H9 (cell line): Measurements from ENCODE around the gene COX6B2. TPM values are rescaled to one million over a fixed set of nuclear protein-coding genes. Genes with fewer than 3 reads are reported as not detected.
A peak's percentile ranks its signal among the peaks of the same experiment; 100 is the strongest.

ENCODE experiments used
- DNase-seq: peaks from one replicate; pipeline ENCODE4 v3.0.0-alpha.2; 2017
- H2AFZ ChIP-seq: one replicate; pipeline ENCODE4 v1.6.1; 2013; ENCODE audit warnings: mild to moderate bottlenecking, low read length, control low read depth, moderate library complexity
- H2AK5ac ChIP-seq: 2 replicates; pipeline ENCODE4 v1.6.1; 2013; ENCODE audit warnings: low read length, control low read depth, mixed read lengths; ENCODE audit not compliant: insufficient read length
- H2BK120ac ChIP-seq: one replicate; pipeline ENCODE4 v1.6.1; 2013; ENCODE audit warnings: low read depth, mild to moderate bottlenecking, low read length, control low read depth, inconsistent platforms; ENCODE audit not compliant: poor library complexity, severe bottlenecking
- H2BK12ac ChIP-seq: 2 replicates; pipeline ENCODE4 v1.6.1; 2013; ENCODE audit warnings: low read length, control low read depth, mixed read lengths, low read depth; ENCODE audit not compliant: insufficient read length
- H2BK15ac ChIP-seq: 2 replicates; pipeline ENCODE4 v1.6.1; 2013; ENCODE audit warnings: low read depth, low read length, control low read depth
- H2BK20ac ChIP-seq: one replicate; pipeline ENCODE4 v1.6.1; 2013; ENCODE audit warnings: low read depth, mild to moderate bottlenecking, low read length, control low read depth, inconsistent platforms; ENCODE audit not compliant: poor library complexity, severe bottlenecking
- H2BK5ac ChIP-seq: 2 replicates; pipeline ENCODE4 v1.6.1; 2013; ENCODE audit warnings: low read length, control low read depth, mixed read lengths; ENCODE audit not compliant: insufficient read length
- H3K14ac ChIP-seq: 2 replicates; pipeline ENCODE4 v1.6.1; 2013; ENCODE audit warnings: low read length, control low read depth; ENCODE audit not compliant: insufficient read depth
- H3K18ac ChIP-seq: 2 replicates; pipeline ENCODE4 v1.6.1; 2013; ENCODE audit warnings: low read depth, mild to moderate bottlenecking, mixed read lengths, low read length, control low read depth; ENCODE audit not compliant: insufficient read length
- H3K23ac ChIP-seq: 2 replicates; pipeline ENCODE4 v1.6.1; 2013; ENCODE audit warnings: low read length, control low read depth, mixed read lengths, low read depth; ENCODE audit not compliant: insufficient read length
- H3K23me2 ChIP-seq: 2 replicates; pipeline ENCODE4 v1.6.1; 2013; ENCODE audit warnings: low read depth, mild to moderate bottlenecking, mixed read lengths, low read length, control low read depth; ENCODE audit not compliant: insufficient read length, poor library complexity, severe bottlenecking
- H3K27ac ChIP-seq: 2 replicates; pipeline ENCODE4 v1.5.1; 2013; ENCODE audit warnings: low read length, control low read depth, mixed read lengths, low read depth; ENCODE audit not compliant: insufficient read length
- H3K27me3 ChIP-seq: 2 replicates; pipeline ENCODE4 v1.6.1; 2013; ENCODE audit warnings: low read length, control low read depth, inconsistent platforms; ENCODE audit not compliant: insufficient read depth
- H3K4ac ChIP-seq: 2 replicates; pipeline ENCODE4 v1.6.1; 2013; ENCODE audit warnings: low read depth, mild to moderate bottlenecking, control low read depth, inconsistent platforms, low read length, moderate library complexity
- H3K4me1 ChIP-seq: 2 replicates; pipeline ENCODE4 v1.6.1; 2013; ENCODE audit warnings: low read length, control low read depth, inconsistent platforms; ENCODE audit not compliant: insufficient read depth
- H3K4me2 ChIP-seq: 2 replicates; pipeline ENCODE4 v1.6.1; 2013; ENCODE audit warnings: low read length, control low read depth, mixed read lengths; ENCODE audit not compliant: insufficient read length, insufficient read depth
- H3K56ac ChIP-seq: 2 replicates; pipeline ENCODE4 v1.6.1; 2013; ENCODE audit warnings: low read depth, mild to moderate bottlenecking, mixed read lengths, low read length, control low read depth; ENCODE audit not compliant: insufficient read length
- H3K79me1 ChIP-seq: 2 replicates; pipeline ENCODE4 v1.6.1; 2013; ENCODE audit warnings: low read depth, mild to moderate bottlenecking, moderate library complexity, low read length, control low read depth, inconsistent platforms; ENCODE audit not compliant: insufficient read depth, poor library complexity, severe bottlenecking
- H3K79me2 ChIP-seq: 2 replicates; pipeline ENCODE4 v1.6.1; 2013; ENCODE audit warnings: low read length, control low read depth, inconsistent platforms; ENCODE audit not compliant: insufficient read depth
- H3K9ac ChIP-seq: 2 replicates; pipeline ENCODE4 v1.6.1; 2013; ENCODE audit warnings: low read length, control low read depth, mixed read lengths; ENCODE audit not compliant: insufficient read length; ENCODE audit errors: extremely low read depth
- H3K9me3 ChIP-seq: one replicate; pipeline ENCODE4 v1.6.1; 2013; ENCODE audit warnings: low read depth, low read length, inconsistent platforms; ENCODE audit not compliant: control insufficient read depth
- H3T11ph ChIP-seq: one replicate; pipeline ENCODE4 v1.6.1; 2013; ENCODE audit warnings: mild to moderate bottlenecking, low read length, control low read depth, inconsistent platforms
- H4K20me1 ChIP-seq: one replicate; pipeline ENCODE4 v1.6.1; 2013; ENCODE audit not compliant: control insufficient read depth, insufficient read length, insufficient read depth
- H4K5ac ChIP-seq: 2 replicates; pipeline ENCODE4 v1.6.1; 2013; ENCODE audit warnings: low read depth, mild to moderate bottlenecking, mixed read lengths, low read length, control low read depth; ENCODE audit not compliant: insufficient read length
- H4K8ac ChIP-seq: replicated peaks from 2 replicates; pipeline ENCODE4 v1.6.1; 2013; ENCODE audit warnings: low read length, control low read depth, mixed read lengths, low read depth; ENCODE audit not compliant: insufficient read length
- H4K91ac ChIP-seq: 2 replicates; pipeline ENCODE4 v1.6.1; 2013; ENCODE audit warnings: low read depth, mild to moderate bottlenecking, moderate library complexity, mixed read lengths, low read length, control low read depth; ENCODE audit not compliant: insufficient read length
- H3K27ac Mint-ChIP-seq, 3 experiments: 2 replicates in 2 of 3; 3 replicates in 1 of 3; pipeline ENCODE4 v1.8.0; 2020 to 2021; ENCODE audit warnings: mixed read lengths in 3 of 3, mild to moderate bottlenecking in 1 of 3, moderate library complexity in 1 of 3
- H3K27me3 Mint-ChIP-seq: 2 replicates; pipeline ENCODE4 v1.8.0; 2021; ENCODE audit warnings: low read depth, mild to moderate bottlenecking, moderate library complexity, mixed read lengths
- H3K36me3 Mint-ChIP-seq, 3 experiments: 2 replicates in 2 of 3; 3 replicates in 1 of 3; pipeline ENCODE4 v1.8.0; 2020 to 2021; ENCODE audit warnings: low read depth in 3 of 3, mixed read lengths in 3 of 3; ENCODE audit not compliant: insufficient read depth in 1 of 3
- H3K4me1 Mint-ChIP-seq, 2 experiments: 2 replicates each; pipeline ENCODE4 v1.8.0; 2020; ENCODE audit warnings: mixed read lengths in 2 of 2
- H3K4me3 Mint-ChIP-seq, 2 experiments: 2 replicates in 1 of 2; 3 replicates in 1 of 2; pipeline ENCODE4 v1.8.0; 2020 to 2021; ENCODE audit warnings: mild to moderate bottlenecking in 2 of 2, mixed read lengths in 2 of 2, moderate library complexity in 1 of 2
- H3K9me3 Mint-ChIP-seq, 2 experiments: 2 replicates in 1 of 2; 3 replicates in 1 of 2; pipeline ENCODE4 v1.8.0; 2020; ENCODE audit warnings: mild to moderate bottlenecking in 2 of 2, mixed read lengths in 2 of 2, moderate library complexity in 1 of 2
- CTCF ChIP-seq: fragments of 200-600 bp; sonication (generic); conservative IDR thresholded peaks from 3 replicates; pipeline ENCODE4 v1.8.0; 2021; ENCODE audit warnings: antibody characterized with exemption, mild to moderate bottlenecking
- WGBS: extraction: QIAGEN DNeasy Blood & Tissue Kit; methylation state at CpG from one replicate; pipeline ENCODE4 v1.1.7; 2013; ENCODE audit warnings: missing lambda C conversion rate, low lambda C conversion rate, mixed read lengths; ENCODE audit not compliant: insufficient read length; ENCODE audit errors: extremely low coverage; 5-methylcytosine and 5-hydroxymethylcytosine counted together
- total RNA-seq: library from RNA; stranded (reverse); gene quantifications from 2 replicates; pipeline ENCODE4 v1.2.1, GENCODE V29; 2021

Gene COX6B2
- total RNA-seq, 1 experiment from 2014 or later = 4.0 TPM

- no peak overlapping the region for H3K4me2 ChIP-seq
- no peak overlapping the region for H4K5ac ChIP-seq
- H2AFZ ChIP-seq = no peak overlapping the region
- peaks cover 55% of the 10 kb centered on the region for H3K27me3 Mint-ChIP-seq
- peak overlapping the region; percentile 6; the same call in 1 of the 2 replicates for H3K14ac ChIP-seq
- no peak overlapping the region for H3K9ac ChIP-seq
- no peaks in the 10 kb centered on the region for H4K20me1 ChIP-seq
- H2AK5ac ChIP-seq = no peak overlapping the region
- H4K91ac ChIP-seq = no peak overlapping the region
- H3K36me3 Mint-ChIP-seq = no peaks in the 10 kb centered on the region
- DNase-seq = no peak
- no peak overlapping the region for H3K4ac ChIP-seq
- H3K9me3 Mint-ChIP-seq = no peaks in the 10 kb centered on the region
- H3K56ac ChIP-seq = no peak overlapping the region
- no peak overlapping the region for H3K18ac ChIP-seq
- H3K9me3 ChIP-seq = no peaks in the 10 kb centered on the region
- no peak overlapping the region for H2BK15ac ChIP-seq
- no peaks in the 10 kb centered on the region for H3K79me1 ChIP-seq
- H3K27ac Mint-ChIP-seq = no peak overlapping the region
- no peak overlapping the region for H3K4me3 Mint-ChIP-seq
- no peak overlapping the region for H3T11ph ChIP-seq
- TF ChIP-seq CTCF = no peak
- H2BK5ac ChIP-seq = no peak overlapping the region
- no peak overlapping the region for H3K23ac ChIP-seq
- H3K79me2 ChIP-seq = no peaks in the 10 kb centered on the region
- WGBS = no CpG with 5 or more reads among the region's 38 CpGs
- no peak overlapping the region for H3K27ac ChIP-seq
- no peak overlapping the region for H2BK20ac ChIP-seq
- H3K4me1 Mint-ChIP-seq = peaks cover 12 to 27% of the 10 kb centered on the region in 2 experiments
- H3K23me2 ChIP-seq = no peaks in the 10 kb centered on the region
- no peaks in the 10 kb centered on the region for H3K4me1 ChIP-seq
- no peaks in the 10 kb centered on the region for H3K27me3 ChIP-seq
- no peak overlapping the region for H2BK120ac ChIP-seq
- H4K8ac ChIP-seq = no peak overlapping the region
- H2BK12ac ChIP-seq = no peak overlapping the region
These were observed 7.9 kb upstream of the COX6B2 start for GRCh38 chr19:55362174-55362989.
